Uterus (tissue), 4 donors: ENCODE measurements around the gene HOMER2. TPM values are rescaled to one million over a fixed set of nuclear protein-coding genes. Genes with fewer than 3 reads are reported as not detected.
"Not testable (repeated sequence)": the region's sequence is repeated elsewhere in the genome, so short reads cannot be mapped to it uniquely, and the experiment has no call there.

Source experiments
- DNase-seq, 2 donors: peaks; one replicate each; pipeline ENCODE4 v3.0.0-alpha.2; 2019 to 2020
- H3K27ac ChIP-seq, 2 donors: fragments of 200-600 bp; sonication (generic); 1 replicate in 1 of 2; 2 replicates in 1 of 2; pipeline ENCODE4 v1.5.1; 2016 to 2018
- H3K27me3 ChIP-seq, 2 donors: fragments of 200-600 bp; sonication (generic); one replicate each; pipeline ENCODE4 v1.5.1; 2018 to 2019; ENCODE audit warnings: control low read depth in 1 of 2
- H3K36me3 ChIP-seq, 2 donors: fragments of 200-600 bp; sonication (generic); one replicate each; pipeline ENCODE4 v1.5.1; 2019; ENCODE audit warnings: control low read depth in 1 of 2
- H3K4me1 ChIP-seq, 2 donors: fragments of 200-600 bp; sonication (generic); one replicate each; pipeline ENCODE4 v1.5.1; 2018 to 2019; ENCODE audit warnings: control low read depth in 1 of 2
- H3K4me3 ChIP-seq, 2 donors: fragments of 200-600 bp; sonication (generic); 1 replicate in 1 of 2; 2 replicates in 1 of 2; pipeline ENCODE4 v1.5.1; 2018 to 2019; ENCODE audit warnings: mild to moderate bottlenecking in 1 of 2
- H3K9me3 ChIP-seq, 2 donors: fragments of 200-600 bp; sonication (generic); one replicate each; pipeline ENCODE4 v1.5.1; 2019; ENCODE audit warnings: control low read depth in 1 of 2
- CTCF ChIP-seq, 4 experiments: fragments of 200-600 bp in 2 of 4; fragments of 450-650 bp in 2 of 4; sonication (generic) in 2 of 4; IDR thresholded peaks; one replicate each; pipeline ENCODE4 v1.5.1; 2016 to 2019; ENCODE audit warnings: antibody characterized with exemption in 4 of 4, mild to moderate bottlenecking in 2 of 4, moderate library complexity in 1 of 4
- POLR2A ChIP-seq, 2 donors: fragments of 450-650 bp; IDR thresholded peaks; one replicate each; pipeline ENCODE4 v1.6.1; 2016; ENCODE audit warnings: antibody characterized with exemption in 2 of 2, mild to moderate bottlenecking in 1 of 2, moderate library complexity in 1 of 2
- intact Hi-C: fragments of 100-400 bp; cut with DNase I; formaldehyde crosslinking; loops from one replicate; pipeline ENCODE4 v1.15.1; 2023; ENCODE audit warnings: low total_unique reads
- total RNA-seq, 4 donors: library from RNA; depleted of rRNA in 3 of 4; stranded (reverse); fragments of >200 nt in 3 of 4; gene quantifications; one replicate each; pipeline versions ENCODE4 v1.1.0 to v1.2.4, GENCODE V29; 2014 to 2023
- donor health status: DM: yes; HTN: yes; CAD: no.

HOMER2 gene
- total RNA-seq, 4 donors from 2014 or later = 5.1 to 50.0 (median 10.6) TPM

- Histone ChIP-seq H3K27me3 (no peaks in the 10 kb centered on the region), H3K4me1 (no peaks in the 10 kb centered on the region), H3K36me3 (no peaks in the 10 kb centered on the region), H3K27ac (no peak overlapping the region), H3K9me3 (no peaks in the 10 kb centered on the region), H3K4me3 (no peak overlapping the region)
- DNase-seq = no peak
- no peak for TF ChIP-seq POLR2A (IDR thresholded peaks at IDR 0.05)
- intact Hi-C loops = no loop called here
Measured at GRCh38 chr15:82873000-82873680, 79.4 kb downstream of the HOMER2 start.

DNA sequence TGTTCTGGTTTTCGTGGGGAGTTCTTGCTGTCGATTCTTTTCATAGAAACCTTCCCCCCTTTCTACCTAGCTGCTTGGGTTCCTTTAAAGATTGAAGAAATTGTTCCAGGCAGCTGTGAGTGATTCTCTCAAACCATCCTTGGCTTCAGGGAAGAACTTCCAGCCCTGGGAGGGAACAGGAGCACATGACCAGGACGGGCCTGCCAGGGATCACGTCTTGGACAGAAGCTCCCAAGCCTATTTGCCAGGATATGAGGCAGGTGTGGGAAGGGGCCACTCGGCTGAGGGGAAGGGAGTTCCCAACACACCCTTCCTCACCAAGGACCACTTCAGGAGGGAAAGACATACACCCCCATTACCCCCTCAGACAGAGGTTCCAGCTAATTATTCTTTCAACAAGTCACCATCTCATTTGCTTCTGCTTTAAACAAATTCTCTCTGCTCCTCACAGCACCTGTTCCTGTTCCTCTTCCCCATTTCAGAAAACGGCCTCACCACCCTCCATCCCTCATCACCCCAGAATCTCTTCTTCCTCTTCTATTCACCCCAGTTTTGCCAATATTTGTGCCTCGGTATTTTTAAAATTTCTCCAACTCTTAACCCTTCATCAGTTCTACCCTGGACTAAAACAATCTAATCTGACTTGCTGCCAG, 80.6 kb downstream of the HOMER2 start:
- intact Hi-C loops = no loop called here
- Histone ChIP-seq H3K4me3 (no peak overlapping the region), H3K4me1 (no peaks in the 10 kb centered on the region), H3K27me3 (no peaks in the 10 kb centered on the region), H3K9me3 (no peaks in the 10 kb centered on the region), H3K27ac (no peak overlapping the region), H3K36me3 (no peaks in the 10 kb centered on the region)
- TF ChIP-seq POLR2A (IDR thresholded peaks at IDR 0.05) = no peak
- TF ChIP-seq CTCF (IDR thresholded peaks at IDR 0.05) = no peak
- no peak for DNase-seq

DNA sequence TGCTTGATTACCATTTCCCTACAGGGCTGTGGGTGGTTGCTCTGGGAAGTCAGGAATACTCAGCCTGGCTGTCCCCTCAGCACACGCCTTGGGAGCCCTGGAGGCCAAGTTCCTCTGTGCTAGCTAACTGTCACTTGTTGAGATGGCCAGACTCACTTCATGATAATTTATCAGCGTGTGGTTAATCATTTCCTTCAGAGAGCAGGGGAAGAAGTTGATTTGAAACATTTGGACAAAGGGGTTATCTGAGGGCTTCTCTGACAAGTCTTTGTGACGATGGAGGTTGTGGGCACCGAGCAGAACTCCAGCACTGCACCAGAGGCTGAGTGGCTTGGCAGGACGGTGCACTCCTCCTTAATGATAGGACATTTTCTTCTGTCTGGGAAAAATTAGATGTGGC, 81.2 kb downstream of the HOMER2 start:
- DNase-seq = no peak
- H3K36me3 ChIP-seq = no peaks in the 10 kb centered on the region
- H3K27me3 ChIP-seq = no peaks in the 10 kb centered on the region
- H3K9me3 ChIP-seq = no peaks in the 10 kb centered on the region
- TF ChIP-seq POLR2A (IDR thresholded peaks at IDR 0.05) = no peak
- TF ChIP-seq CTCF (IDR thresholded peaks at IDR 0.05) = no peak
- H3K4me1 ChIP-seq = no peaks in the 10 kb centered on the region
- intact Hi-C loops = no loop called here
- no peak overlapping the region for H3K27ac ChIP-seq
- no peak overlapping the region for H3K4me3 ChIP-seq

DNA sequence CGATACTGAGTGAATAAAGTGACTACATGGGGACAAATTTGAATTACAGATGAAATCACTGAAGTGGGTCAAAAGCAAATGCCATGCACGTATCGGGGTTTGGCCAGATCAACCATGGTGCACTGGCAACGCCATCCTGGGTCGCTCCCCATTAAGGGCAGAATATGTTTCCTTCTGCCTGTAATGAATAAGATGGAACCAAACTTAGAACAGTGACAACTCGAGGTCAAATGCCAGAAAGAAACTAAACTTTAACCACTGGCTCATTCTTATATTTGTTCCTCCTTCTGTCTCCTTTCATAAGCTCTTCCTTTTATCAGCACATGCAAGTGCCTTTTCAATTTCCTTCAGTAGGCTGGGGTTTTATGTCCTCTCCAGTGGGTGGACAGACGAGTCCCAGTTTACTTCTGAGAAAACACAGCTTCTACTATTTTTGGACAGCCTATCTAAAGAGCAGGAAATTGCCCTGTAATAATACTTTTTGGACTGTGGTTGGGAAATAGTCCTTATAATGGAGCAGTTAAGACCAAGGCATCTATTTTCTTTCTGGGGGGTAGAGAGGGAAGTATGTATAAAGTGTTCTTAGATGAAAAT, 81.7 kb downstream of the HOMER2 start:
- Histone ChIP-seq H3K4me1 (no peaks in the 10 kb centered on the region), H3K36me3 (no peaks in the 10 kb centered on the region), H3K9me3 (no peaks in the 10 kb centered on the region), H3K27ac (no peak overlapping the region), H3K27me3 (no peaks in the 10 kb centered on the region), H3K4me3 (no peak overlapping the region)
- no peak for TF ChIP-seq POLR2A (IDR thresholded peaks at IDR 0.05)
- TF ChIP-seq CTCF (IDR thresholded peaks at IDR 0.05) = no peak
- intact Hi-C loops = no loop called here
- no peak for DNase-seq

GRCh38 chr15:82865981-82866380, 86.5 kb downstream of the HOMER2 start:
- intact Hi-C loops, DNase-seq, H3K27ac ChIP-seq, H3K4me3 ChIP-seq, H3K27me3 ChIP-seq, H3K4me1 ChIP-seq, H3K9me3 ChIP-seq, H3K36me3 ChIP-seq: not testable (repeated sequence)

DNA sequence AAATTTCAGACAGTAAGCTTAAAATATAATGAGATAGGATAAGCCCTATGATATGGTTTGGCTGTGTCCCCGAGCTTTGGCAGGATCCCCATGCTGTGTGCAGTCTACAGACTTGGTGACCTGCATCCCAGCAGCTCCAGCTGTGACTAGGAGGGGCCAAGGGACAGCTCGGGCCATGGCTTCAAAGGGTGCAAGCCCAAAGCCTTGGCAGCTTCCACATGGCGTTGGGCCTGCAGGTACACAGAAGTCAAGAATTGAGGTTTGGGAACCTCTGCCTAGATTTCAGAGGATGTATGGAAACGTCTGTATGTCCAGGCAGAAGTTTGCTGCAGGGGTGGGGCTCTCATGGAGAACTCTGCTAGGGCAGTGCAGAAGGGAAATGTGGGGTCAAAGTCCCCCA, 86.9 kb downstream of the HOMER2 start:
- H3K9me3 ChIP-seq, H3K4me1 ChIP-seq, H3K36me3 ChIP-seq, intact Hi-C loops, DNase-seq, H3K27ac ChIP-seq, H3K27me3 ChIP-seq, H3K4me3 ChIP-seq: not testable (repeated sequence)
